Aortic smooth muscle cell (primary cell): ENCODE measurements around the gene MAP6D1. TPM values are rescaled to one million over a fixed set of nuclear protein-coding genes. Genes with fewer than 3 reads are reported as not detected.

Source experiments
- total RNA-seq: library from RNA; depleted of rRNA; stranded (reverse); fragments of >200 nt; gene quantifications from 2 replicates; pipeline ENCODE4 v1.2.3, GENCODE V29; 2014

MAP6D1 gene
- 0.25 and 0.66 TPM in 2 replicates for total RNA-seq

DNA sequence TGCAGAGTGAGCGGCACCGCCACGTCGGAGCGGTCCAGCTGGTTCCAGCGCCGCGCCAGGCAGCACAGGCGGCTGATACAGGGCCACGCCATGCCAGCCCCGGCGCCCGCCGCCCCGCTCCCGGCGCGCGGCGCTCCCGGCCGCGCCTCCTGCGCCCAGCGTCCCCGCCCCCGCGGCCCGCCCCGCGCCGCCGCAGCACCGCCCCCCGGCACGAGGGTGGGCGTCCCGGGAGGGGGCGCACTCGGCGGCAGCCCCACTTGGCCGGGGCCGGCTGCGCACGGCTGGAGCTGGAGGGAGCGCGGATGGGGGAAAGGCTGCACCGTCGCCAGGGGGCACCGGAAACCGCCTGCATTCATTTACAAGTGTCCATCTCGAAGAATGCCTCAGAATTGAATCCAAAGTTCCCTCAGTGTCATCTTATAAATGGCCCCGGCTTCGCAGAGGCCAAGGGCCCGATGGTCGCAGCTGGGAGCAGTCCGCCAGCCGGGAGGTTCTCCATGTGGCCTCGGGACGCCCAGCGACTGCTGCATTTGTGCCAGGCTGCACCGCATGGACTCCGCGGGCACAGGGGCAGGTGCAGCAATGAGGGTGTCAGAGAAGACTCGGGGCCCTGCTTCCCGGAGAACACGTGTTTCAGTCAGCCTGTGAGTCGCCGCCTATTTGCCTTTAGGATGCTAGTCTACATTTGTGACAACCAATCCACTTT lies at the start of gene MAP6D1:
MAP6D1 (minus strand) TSS at position 122 of the 706 bp plus-strand sequence; CDS start at position 92, 30 bp downstream.

Other genes starting within 250 kb of the MAP6D1 start
- 59.6 and 82.9 TPM in 2 replicates for gene KLHL24, start 190.0 kb downstream of the MAP6D1 start, total RNA-seq
- 18.2 and 23.9 TPM in 2 replicates for gene YEATS2, start 127.8 kb downstream of the MAP6D1 start, total RNA-seq
- 39.2 and 42.8 TPM in 2 replicates for gene PARL, start 59.3 kb upstream of the MAP6D1 start, total RNA-seq
- gene ABCC5, start 192.3 kb upstream of the MAP6D1 start, total RNA-seq: 12.3 and 14.2 TPM in 2 replicates
- gene HTR3D, start 206.2 kb upstream of the MAP6D1 start, total RNA-seq: not detected in 2 replicates
- not detected in 2 replicates for gene HTR3C, start 227.5 kb upstream of the MAP6D1 start, total RNA-seq